ENCODE data around the gene FABP3.

FABP3 gene

GRCh38 chr1:31324093-31324492 is 48.8 kb downstream of the FABP3 start:
- no peak overlapping the region for H3K9ac ChIP-seq (ENCODE audit: low read length)
- H3K79me2 ChIP-seq (ENCODE audit: insufficient read depth, low read length), result no peaks in the 10 kb centered on the region
- H3F3A ChIP-seq (ENCODE audit: insufficient read depth, low read length), result no peaks in the 10 kb centered on the region
- H3K9me2 ChIP-seq (ENCODE audit: low read depth, low read length), result no peaks in the 10 kb centered on the region
- H2AFZ ChIP-seq (ENCODE audit: low read length), result no peak overlapping the region
- no peak overlapping the region for H3K4me3 ChIP-seq (ENCODE audit: low read depth, low read length, poor library complexity, severe bottlenecking)
- H3K27me3 ChIP-seq (ENCODE audit: insufficient read depth, low read length), result no peaks in the 10 kb centered on the region
- H3K4me1 ChIP-seq (ENCODE audit: insufficient read depth, low read length, severe bottlenecking), result no peaks in the 10 kb centered on the region
- no peaks in the 10 kb centered on the region for H3K9me3 ChIP-seq (ENCODE audit: low read length)
- H3K4me2 ChIP-seq (ENCODE audit: low read length), result no peak overlapping the region
- H4K20me1 ChIP-seq (ENCODE audit: insufficient read depth, low read length), result no peaks in the 10 kb centered on the region
- TF ChIP-seq, protein P1, sequence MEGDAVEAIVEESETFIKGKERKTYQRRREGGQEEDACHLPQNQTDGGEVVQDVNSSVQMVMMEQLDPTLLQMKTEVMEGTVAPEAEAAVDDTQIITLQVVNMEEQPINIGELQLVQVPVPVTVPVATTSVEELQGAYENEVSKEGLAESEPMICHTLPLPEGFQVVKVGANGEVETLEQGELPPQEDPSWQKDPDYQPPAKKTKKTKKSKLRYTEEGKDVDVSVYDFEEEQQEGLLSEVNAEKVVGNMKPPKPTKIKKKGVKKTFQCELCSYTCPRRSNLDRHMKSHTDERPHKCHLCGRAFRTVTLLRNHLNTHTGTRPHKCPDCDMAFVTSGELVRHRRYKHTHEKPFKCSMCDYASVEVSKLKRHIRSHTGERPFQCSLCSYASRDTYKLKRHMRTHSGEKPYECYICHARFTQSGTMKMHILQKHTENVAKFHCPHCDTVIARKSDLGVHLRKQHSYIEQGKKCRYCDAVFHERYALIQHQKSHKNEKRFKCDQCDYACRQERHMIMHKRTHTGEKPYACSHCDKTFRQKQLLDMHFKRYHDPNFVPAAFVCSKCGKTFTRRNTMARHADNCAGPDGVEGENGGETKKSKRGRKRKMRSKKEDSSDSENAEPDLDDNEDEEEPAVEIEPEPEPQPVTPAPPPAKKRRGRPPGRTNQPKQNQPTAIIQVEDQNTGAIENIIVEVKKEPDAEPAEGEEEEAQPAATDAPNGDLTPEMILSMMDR (IDR thresholded peaks at IDR 0.05; ENCODE audit: low read length), result no peak
- no peak for TF ChIP-seq EZH2 (IDR thresholded peaks at IDR 0.05; ENCODE audit: borderline replicate concordance, low read length)
- H3K36me3 ChIP-seq (ENCODE audit: insufficient read depth, low read length), result peaks cover 40% of the 10 kb centered on the region
- no peak overlapping the region for H3K27ac ChIP-seq (ENCODE audit: low read depth, low read length, poor library complexity, severe bottlenecking)

DNA sequence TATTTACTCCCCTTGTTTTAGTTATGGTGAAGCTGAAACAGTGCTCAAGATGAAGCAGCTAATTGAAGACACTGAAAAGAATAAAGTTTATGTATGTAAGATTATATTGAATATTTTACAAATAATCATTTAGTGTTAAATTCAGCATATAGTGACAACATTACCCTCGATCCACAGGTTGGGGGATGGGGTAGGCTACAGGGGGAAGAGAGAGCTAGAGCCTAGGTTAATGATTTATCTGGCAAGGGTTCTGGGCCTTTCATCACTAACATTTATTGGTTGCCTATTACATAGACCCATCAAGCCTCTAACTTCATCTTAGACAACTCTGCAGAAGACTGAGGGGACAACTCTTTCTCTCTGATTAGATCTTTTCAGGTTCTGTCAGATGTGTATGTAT is 54.7 kb downstream of the FABP3 start:
- H3K27ac ChIP-seq (ENCODE audit: low read depth, low read length, poor library complexity, severe bottlenecking), result no peak overlapping the region
- no peak overlapping the region for H3K4me2 ChIP-seq (ENCODE audit: low read length)
- H3K4me3 ChIP-seq (ENCODE audit: low read depth, low read length, poor library complexity, severe bottlenecking), result no peak overlapping the region
- H3K36me3 ChIP-seq (ENCODE audit: insufficient read depth, low read length), result peaks cover 72% of the 10 kb centered on the region
- H3F3A ChIP-seq (ENCODE audit: insufficient read depth, low read length), result no peaks in the 10 kb centered on the region
- no peaks in the 10 kb centered on the region for H3K79me2 ChIP-seq (ENCODE audit: insufficient read depth, low read length)
- H3K4me1 ChIP-seq (ENCODE audit: insufficient read depth, low read length, severe bottlenecking), result no peaks in the 10 kb centered on the region
- H4K20me1 ChIP-seq (ENCODE audit: insufficient read depth, low read length), result no peaks in the 10 kb centered on the region
- TF ChIP-seq EZH2 (IDR thresholded peaks at IDR 0.05; ENCODE audit: borderline replicate concordance, low read length), result no peak
- TF ChIP-seq, protein P1 (IDR thresholded peaks at IDR 0.05; ENCODE audit: low read length), result no peak
- no peak overlapping the region for H2AFZ ChIP-seq (ENCODE audit: low read length)
- H3K27me3 ChIP-seq (ENCODE audit: insufficient read depth, low read length), result no peaks in the 10 kb centered on the region
- H3K9me3 ChIP-seq (ENCODE audit: low read length), result no peaks in the 10 kb centered on the region
- H3K9me2 ChIP-seq (ENCODE audit: low read depth, low read length), result no peaks in the 10 kb centered on the region
- H3K9ac ChIP-seq (ENCODE audit: low read length), result no peak overlapping the region

DNA sequence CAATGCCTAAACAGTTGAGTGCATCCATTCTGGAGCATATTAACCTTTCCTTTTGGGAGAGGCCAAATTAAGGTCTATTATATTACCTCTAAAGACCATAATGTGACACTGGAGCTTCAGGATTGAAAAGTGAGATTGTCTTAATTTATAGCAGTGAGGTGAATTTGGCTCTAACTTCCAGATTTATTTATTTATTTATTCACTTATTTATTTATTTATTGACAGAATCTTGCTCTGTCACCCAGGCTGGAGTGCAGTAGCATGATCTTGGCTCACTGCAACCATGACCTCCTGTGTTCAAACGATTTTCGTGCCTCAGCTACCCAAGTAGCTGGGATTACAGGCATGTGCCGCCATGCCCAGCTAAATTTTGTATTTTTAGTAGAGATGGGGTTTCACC is 57.0 kb downstream of the FABP3 start:
- no peak overlapping the region for H3K27ac ChIP-seq (ENCODE audit: low read depth, low read length, poor library complexity, severe bottlenecking)
- H3K79me2 ChIP-seq (ENCODE audit: insufficient read depth, low read length), result no peaks in the 10 kb centered on the region
- H3F3A ChIP-seq (ENCODE audit: insufficient read depth, low read length), result no peaks in the 10 kb centered on the region
- TF ChIP-seq EZH2 (IDR thresholded peaks at IDR 0.05; ENCODE audit: borderline replicate concordance, low read length), result no peak
- TF ChIP-seq, protein P1 (IDR thresholded peaks at IDR 0.05; ENCODE audit: low read length), result no peak
- H4K20me1 ChIP-seq (ENCODE audit: insufficient read depth, low read length), result no peaks in the 10 kb centered on the region
- no peak overlapping the region for H2AFZ ChIP-seq (ENCODE audit: low read length)
- H3K4me1 ChIP-seq (ENCODE audit: insufficient read depth, low read length, severe bottlenecking), result no peaks in the 10 kb centered on the region
- no peaks in the 10 kb centered on the region for H3K9me3 ChIP-seq (ENCODE audit: low read length)
- H3K27me3 ChIP-seq (ENCODE audit: insufficient read depth, low read length), result no peaks in the 10 kb centered on the region
- H3K4me2 ChIP-seq (ENCODE audit: low read length), result no peak overlapping the region
- no peaks in the 10 kb centered on the region; the same call in 1 of the 2 replicates for H3K9me2 ChIP-seq (ENCODE audit: low read depth, low read length)
- no peak overlapping the region for H3K9ac ChIP-seq (ENCODE audit: low read length)
- H3K4me3 ChIP-seq (ENCODE audit: low read depth, low read length, poor library complexity, severe bottlenecking), result no peak overlapping the region
- peaks cover 77% of the 10 kb centered on the region for H3K36me3 ChIP-seq (ENCODE audit: insufficient read depth, low read length)
